BJ (cell line): ENCODE measurements around the gene CLMP. TPM values are rescaled to one million over a fixed set of nuclear protein-coding genes. Genes with fewer than 3 reads are reported as not detected.

ENCODE experiments used
- CTCF ChIA-PET: fragments of 350-600 bp; formaldehyde crosslinking; extraction: SDS; loops from one replicate; lab custom pipeline; 2021; ENCODE audit warnings: antibody characterized with exemption, inconsistent platforms; lab: Yijun Ruan, JAX
- POLR2A ChIA-PET: fragments of 300-600 bp; sonication (Branson Sonifier 250); formaldehyde crosslinking; extraction: SDS; loops from one replicate; lab custom pipeline; 2021; ENCODE audit warnings: antibody characterized with exemption; lab: Charles Lee
- DNase-seq: peaks from one replicate; pipeline ENCODE4 v3.0.0-alpha.2; 2011; ENCODE audit warnings: low read depth
- H3K27me3 ChIP-seq: 2 replicates; pipeline ENCODE4 v1.6.0; 2011; ENCODE audit warnings: low read length; ENCODE audit not compliant: control insufficient read depth, insufficient read depth
- H3K36me3 ChIP-seq: 2 replicates; pipeline ENCODE4 v1.5.1; 2011; ENCODE audit warnings: low read length; ENCODE audit not compliant: control insufficient read depth, insufficient read depth
- H3K4me3 ChIP-seq: 2 replicates; pipeline ENCODE4 v1.5.1; 2011; ENCODE audit warnings: low read depth, mild to moderate bottlenecking, control low read depth, low read length
- polyA plus RNA-seq: library from polyadenylated mRNA; depleted of rRNA; stranded (reverse); fragments of >200 nt; gene quantifications from 2 replicates; pipeline ENCODE4 v1.2.3, GENCODE V29; 2011
- TF ChIP-seq, protein P1 (sequence below): IDR thresholded peaks from 2 replicates; pipeline ENCODE4 v1.5.1; 2011; ENCODE audit warnings: low read depth, mild to moderate bottlenecking, control low read depth, inconsistent platforms, low read length, moderate library complexity; ENCODE audit not compliant: insufficient read depth

The CLMP gene
- polyA plus RNA-seq, 1 experiment: 219 TPM

DNA sequence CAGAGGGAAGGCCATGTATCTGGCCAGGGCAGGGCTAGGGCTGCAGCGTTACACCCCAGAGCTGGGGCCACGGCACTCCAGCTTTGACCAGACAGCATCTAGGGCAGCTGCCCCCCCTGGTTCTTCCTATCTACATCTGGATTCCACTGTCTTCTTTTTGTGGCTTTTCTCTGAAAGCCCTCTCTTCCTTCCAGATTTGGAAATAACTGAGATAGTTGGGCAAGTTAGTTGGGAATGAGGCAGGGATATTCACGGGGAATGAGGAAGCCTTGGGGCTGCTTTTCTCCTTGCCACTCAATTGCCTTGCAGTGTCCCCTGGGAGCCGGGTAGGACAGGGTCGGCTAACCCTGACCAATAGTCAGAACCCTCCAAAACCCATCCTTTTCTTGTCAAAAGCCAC is 26.8 kb downstream of the CLMP start:
- Histone ChIP-seq H3K27me3 (no peaks in the 10 kb centered on the region), H3K36me3 (peaks cover 4% of the 10 kb centered on the region; the same call in 1 of the 2 replicates), H3K4me3 (no peak overlapping the region)
- TF ChIP-seq, protein P1, sequence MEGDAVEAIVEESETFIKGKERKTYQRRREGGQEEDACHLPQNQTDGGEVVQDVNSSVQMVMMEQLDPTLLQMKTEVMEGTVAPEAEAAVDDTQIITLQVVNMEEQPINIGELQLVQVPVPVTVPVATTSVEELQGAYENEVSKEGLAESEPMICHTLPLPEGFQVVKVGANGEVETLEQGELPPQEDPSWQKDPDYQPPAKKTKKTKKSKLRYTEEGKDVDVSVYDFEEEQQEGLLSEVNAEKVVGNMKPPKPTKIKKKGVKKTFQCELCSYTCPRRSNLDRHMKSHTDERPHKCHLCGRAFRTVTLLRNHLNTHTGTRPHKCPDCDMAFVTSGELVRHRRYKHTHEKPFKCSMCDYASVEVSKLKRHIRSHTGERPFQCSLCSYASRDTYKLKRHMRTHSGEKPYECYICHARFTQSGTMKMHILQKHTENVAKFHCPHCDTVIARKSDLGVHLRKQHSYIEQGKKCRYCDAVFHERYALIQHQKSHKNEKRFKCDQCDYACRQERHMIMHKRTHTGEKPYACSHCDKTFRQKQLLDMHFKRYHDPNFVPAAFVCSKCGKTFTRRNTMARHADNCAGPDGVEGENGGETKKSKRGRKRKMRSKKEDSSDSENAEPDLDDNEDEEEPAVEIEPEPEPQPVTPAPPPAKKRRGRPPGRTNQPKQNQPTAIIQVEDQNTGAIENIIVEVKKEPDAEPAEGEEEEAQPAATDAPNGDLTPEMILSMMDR: no peak
- DNase-seq: no peak
- ChIA-PET POLR2A (no interaction called here), CTCF (interaction anchor here (1.9 to 3.8 kb wide), 3 partner anchors 15 to 93 kb away, joined by 6 to 14 read pairs (median 13); no protein-coding TSS in a partner anchor)

DNA sequence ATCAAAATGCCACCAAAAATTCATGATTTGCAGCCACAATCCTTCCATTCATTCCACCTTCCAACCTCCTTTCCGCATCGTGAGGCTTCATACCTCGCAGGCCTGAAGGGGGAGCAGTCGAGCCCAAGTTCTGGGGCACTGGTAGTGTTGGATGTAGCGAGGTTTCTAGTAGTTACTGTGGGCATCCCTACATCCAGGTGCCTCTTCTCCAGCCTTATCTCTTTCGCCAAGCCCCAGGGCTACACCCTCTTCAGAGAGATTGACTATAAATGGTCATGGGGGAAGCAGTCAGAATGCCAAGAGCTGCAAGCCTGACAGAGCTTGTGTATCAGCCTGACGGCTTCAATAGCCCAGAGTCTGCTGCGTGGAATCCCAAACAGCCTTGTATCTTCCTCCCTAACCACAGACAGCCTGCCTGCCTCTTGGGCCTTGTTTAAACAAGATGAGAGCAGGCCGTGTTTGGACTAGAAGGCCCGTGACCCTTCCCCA is 28.9 kb downstream of the CLMP start:
- DNase-seq: no peak
- CTCF ChIA-PET: interaction anchor here (0.6 to 3.8 kb wide), 11 partner anchors 13 to 95 kb away, joined by 3 to 14 read pairs (median 5); no protein-coding TSS in a partner anchor
- POLR2A ChIA-PET: no interaction called here

DNA sequence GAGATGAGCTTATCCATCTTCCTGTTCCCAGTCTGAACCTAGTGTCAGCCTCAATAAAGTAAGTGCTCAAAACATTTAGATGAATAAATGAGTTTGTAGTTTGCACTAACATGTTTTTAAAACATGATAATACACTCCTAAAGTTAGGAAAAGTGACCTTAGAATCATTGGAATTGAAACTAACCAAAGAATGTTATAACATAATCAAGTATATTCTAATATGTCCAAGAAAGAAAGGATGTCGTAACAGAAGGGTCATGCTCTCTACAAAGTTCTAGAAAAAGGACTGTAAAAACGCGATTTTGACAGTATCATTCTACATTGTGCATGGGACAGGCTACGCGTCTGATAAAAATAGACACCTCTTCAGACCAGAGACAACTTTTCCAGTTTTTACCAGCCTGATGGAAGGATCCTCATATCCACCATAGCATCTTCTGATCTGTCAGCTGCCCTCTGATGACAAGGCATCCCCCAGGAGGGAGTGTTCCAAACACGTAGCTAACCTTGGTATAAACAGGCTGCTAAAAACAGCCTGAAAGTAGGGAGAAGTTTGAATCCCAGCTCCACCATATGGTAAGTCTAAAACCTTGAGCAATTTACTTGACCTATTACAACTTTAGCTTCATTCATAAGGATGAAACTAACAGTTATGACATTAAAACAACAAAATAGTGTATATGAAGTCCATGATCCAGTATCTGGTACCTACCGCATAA is 30.2 kb downstream of the CLMP start:
- ChIA-PET POLR2A (no interaction called here), CTCF (interaction anchor here (0.9 to 3.8 kb wide), 9 partner anchors 8 to 97 kb away, joined by 3 to 14 read pairs (median 5); no protein-coding TSS in a partner anchor)
- no peak for DNase-seq
- Histone ChIP-seq H3K36me3 (peaks cover 3% of the 10 kb centered on the region; the same call in 1 of the 2 replicates), H3K27me3 (no peaks in the 10 kb centered on the region), H3K4me3 (no peak overlapping the region)
- TF ChIP-seq, protein P1: no peak

More for the DNA sequence above, 28.9 kb downstream of the CLMP start:
- TF ChIP-seq, protein P1: peak; percentile 66
- Histone ChIP-seq H3K36me3 (peaks cover 3% of the 10 kb centered on the region; the same call in 1 of the 2 replicates), H3K27me3 (no peaks in the 10 kb centered on the region), H3K4me3 (no peak overlapping the region)

DNA sequence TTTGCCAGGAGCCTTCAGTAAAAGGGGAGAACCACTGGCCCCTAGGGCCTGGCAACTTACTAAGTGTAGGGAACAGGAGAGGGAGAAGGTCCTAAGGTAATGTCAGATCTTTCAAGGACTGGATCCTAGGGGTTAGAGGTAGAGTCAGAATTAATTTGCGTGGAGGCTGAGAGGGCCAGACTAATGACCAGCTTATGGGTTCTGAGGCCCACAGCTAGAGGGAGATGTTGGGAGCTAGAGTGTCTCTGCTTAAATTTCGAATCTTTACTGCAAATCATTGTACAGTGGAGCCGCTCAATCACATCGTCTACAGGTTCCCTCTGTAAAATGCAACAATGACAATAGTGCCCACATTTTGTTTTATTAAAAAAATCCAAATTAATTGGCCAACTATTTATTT is 31.4 kb downstream of the CLMP start:
- Histone ChIP-seq H3K27me3 (no peaks in the 10 kb centered on the region), H3K4me3 (no peak overlapping the region), H3K36me3 (peaks cover 7% of the 10 kb centered on the region)
- CTCF ChIA-PET: interaction anchor here (1.0 to 1.2 kb wide), 2 partner anchors 21 to 98 kb away, joined by 3 read pairs; no protein-coding TSS in a partner anchor
- POLR2A ChIA-PET: no interaction called here
- no peak for DNase-seq
- TF ChIP-seq, protein P1: peak; percentile 4; the same call in 1 of the 2 replicates

DNA sequence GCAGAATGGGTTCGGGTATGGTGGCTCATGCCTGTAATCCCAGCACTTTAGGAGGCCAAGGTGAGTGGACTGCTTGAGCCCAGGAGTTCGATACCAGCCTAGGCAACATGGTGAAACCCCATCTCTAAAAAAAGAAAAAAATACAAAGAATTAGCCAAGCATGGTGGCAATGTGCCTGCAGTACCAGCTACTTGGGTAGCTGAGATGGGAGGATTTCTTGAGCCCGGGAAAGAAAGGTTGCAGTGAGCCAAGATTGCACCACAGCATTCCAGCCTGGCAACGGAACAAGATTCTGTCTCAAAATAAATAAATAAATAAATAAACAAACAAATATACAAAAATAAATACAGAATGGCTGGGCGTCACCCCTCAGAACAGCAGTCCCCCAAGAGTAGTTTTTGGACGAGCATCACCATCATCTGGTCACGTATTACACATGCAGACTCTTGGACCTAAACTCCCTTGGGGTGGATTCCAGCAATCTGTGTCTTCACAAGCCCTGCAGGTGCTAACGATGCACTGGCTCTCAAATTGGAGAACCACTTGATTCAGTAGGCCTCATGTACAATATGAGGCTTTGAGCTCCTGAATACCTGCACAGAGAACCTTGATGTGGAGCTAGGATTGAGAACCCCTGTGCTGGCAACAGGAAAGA is 33.5 kb downstream of the CLMP start:
- TF ChIP-seq, protein P1: no peak
- H3K36me3 ChIP-seq: peaks cover 6% of the 10 kb centered on the region
- POLR2A ChIA-PET: no interaction called here
- no peak overlapping the region for H3K4me3 ChIP-seq
- H3K27me3 ChIP-seq: no peaks in the 10 kb centered on the region
- CTCF ChIA-PET: interaction anchor here (0.8 to 2.0 kb wide), 4 partner anchors 9 to 100 kb away, joined by 3 to 8 read pairs (median 4); no protein-coding TSS in a partner anchor
- DNase-seq: no peak
